Adrenal gland (tissue), 5 donors: ENCODE data around the gene ZDHHC4.

Experiments
- POLR2A ChIP-seq, 2 donors: fragments of 450-650 bp; IDR thresholded peaks; one replicate each; pipeline ENCODE4 v1.6.1; 2017; ENCODE audit warnings: antibody characterized with exemption in 2 of 2, mild to moderate bottlenecking in 2 of 2, moderate library complexity in 1 of 2
- TF ChIP-seq, protein P1 (sequence below), 6 experiments: fragments of 450-650 bp in 4 of 6; fragments of 200-600 bp in 2 of 6; sonication (generic) in 1 of 6; IDR thresholded peaks; 1 replicate in 5 of 6; 2 replicates in 1 of 6; pipeline versions ENCODE4 v1.5.1 to v1.8.0; 2016 to 2021; ENCODE audit warnings: antibody characterized with exemption in 6 of 6, mild to moderate bottlenecking in 2 of 6, moderate library complexity in 1 of 6
- donor health status: DM: no; HTN: no; CAD: no.

DNA sequence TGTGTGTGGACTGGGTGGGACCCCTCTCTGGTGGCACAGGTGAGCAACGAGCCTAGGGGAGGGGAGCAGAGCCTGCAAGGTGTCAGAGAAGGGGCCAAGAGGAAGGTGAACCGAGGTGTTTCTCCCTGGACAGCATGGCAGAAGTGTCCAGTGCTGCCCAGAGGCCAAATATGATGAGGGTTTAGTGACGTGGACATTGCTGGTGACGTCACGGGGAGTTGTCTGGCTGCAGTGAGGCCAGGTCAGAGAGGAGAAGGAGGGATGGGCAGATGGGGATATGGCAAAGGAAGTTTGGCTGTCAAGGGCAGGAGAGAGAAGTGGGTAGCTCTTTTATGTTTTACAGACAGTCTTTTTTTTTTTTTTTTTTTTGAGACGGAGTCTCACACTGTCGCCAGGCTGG lies 35.6 kb downstream of the ZDHHC4 start:
- TF ChIP-seq, protein P1, sequence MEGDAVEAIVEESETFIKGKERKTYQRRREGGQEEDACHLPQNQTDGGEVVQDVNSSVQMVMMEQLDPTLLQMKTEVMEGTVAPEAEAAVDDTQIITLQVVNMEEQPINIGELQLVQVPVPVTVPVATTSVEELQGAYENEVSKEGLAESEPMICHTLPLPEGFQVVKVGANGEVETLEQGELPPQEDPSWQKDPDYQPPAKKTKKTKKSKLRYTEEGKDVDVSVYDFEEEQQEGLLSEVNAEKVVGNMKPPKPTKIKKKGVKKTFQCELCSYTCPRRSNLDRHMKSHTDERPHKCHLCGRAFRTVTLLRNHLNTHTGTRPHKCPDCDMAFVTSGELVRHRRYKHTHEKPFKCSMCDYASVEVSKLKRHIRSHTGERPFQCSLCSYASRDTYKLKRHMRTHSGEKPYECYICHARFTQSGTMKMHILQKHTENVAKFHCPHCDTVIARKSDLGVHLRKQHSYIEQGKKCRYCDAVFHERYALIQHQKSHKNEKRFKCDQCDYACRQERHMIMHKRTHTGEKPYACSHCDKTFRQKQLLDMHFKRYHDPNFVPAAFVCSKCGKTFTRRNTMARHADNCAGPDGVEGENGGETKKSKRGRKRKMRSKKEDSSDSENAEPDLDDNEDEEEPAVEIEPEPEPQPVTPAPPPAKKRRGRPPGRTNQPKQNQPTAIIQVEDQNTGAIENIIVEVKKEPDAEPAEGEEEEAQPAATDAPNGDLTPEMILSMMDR (IDR thresholded peaks at IDR 0.05) = no peak
- TF ChIP-seq POLR2A (IDR thresholded peaks at IDR 0.05) = no peak
